Stimulated activated CD4-positive, alpha-beta T cell treated with anti-CD3 and anti-CD28 coated beads, Interleukin-12 subunit alpha, Interleukin-12 subunit beta, amount 100 ng/mL, for 24 hours (primary cell): ENCODE measurements around the gene ATF5.

Source experiments
- DNase-seq, 2 experiments: peaks; one replicate each; pipeline ENCODE4 v3.0.0-alpha.2; 2020; ENCODE audit warnings: low read depth in 2 of 2

ATF5 gene

GRCh38 chr19:49976496-49976895 is 47.5 kb downstream of the ATF5 start:
- DNase-seq, result no peak

DNA sequence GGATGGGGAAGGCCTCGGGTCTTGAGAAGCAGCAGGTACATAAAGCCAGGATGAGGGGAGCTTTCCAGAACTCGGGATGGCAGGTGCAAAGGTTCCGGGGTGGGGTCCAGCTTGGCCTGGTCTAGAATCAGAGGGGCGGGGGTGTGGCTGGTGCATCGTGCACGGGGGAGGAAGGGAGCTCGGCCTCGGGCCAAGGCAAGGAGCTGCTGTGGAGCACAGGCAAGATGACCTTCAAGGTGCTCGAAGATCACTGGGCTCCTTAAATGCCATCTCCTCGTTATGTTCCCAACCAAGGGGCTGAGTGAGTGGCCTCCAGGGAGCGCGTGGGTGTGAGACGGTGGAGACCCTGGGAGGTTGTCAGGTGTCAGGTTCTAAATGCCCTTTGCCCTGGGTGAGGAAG is 48.1 kb downstream of the ATF5 start:
- DNase-seq, result no peak

GRCh38 chr19:49977881-49978280 is 48.9 kb downstream of the ATF5 start:
- no peak for DNase-seq

- DNase-seq, result no peak
Observed at GRCh38 chr19:49978324-49978723, 49.3 kb downstream of the ATF5 start.

- no peak for DNase-seq
Observed at GRCh38 chr19:49981603-49982593, 52.9 kb downstream of the ATF5 start.
